ENCODE results near the gene TGFB2. TPM values are rescaled to one million over a fixed set of nuclear protein-coding genes. Genes with fewer than 3 reads are reported as not detected.

Gene TGFB2
- total RNA-seq, 1 experiment from 2014 or later, result not detected

DNA sequence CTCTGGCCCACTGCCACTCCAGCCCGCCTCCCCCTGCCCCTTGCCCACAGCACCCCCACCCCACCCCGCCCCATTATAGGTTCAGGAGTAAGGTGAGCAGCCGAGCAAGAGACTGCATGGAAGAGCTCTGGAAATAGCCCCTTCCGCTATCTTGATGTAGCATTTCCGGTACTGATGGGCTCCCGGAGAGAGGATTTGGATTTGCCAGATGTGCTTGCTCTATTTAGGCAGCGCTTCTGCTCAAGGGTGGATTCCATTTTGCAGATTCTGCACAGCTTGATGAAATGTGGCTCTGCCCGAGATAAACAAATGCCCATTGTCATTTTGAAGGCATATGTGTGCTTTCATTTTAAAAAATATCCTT, 6.9 kb downstream of the TGFB2 start:
- no peak overlapping the region for H3K56ac ChIP-seq (ENCODE audit: insufficient read length, low read depth, low read length)
- no peaks in the 10 kb centered on the region for H3K79me2 ChIP-seq (ENCODE audit: insufficient read depth, low read length)
- H2BK15ac ChIP-seq (ENCODE audit: low read depth, low read length), result no peak overlapping the region
- TF ChIP-seq, protein P1, sequence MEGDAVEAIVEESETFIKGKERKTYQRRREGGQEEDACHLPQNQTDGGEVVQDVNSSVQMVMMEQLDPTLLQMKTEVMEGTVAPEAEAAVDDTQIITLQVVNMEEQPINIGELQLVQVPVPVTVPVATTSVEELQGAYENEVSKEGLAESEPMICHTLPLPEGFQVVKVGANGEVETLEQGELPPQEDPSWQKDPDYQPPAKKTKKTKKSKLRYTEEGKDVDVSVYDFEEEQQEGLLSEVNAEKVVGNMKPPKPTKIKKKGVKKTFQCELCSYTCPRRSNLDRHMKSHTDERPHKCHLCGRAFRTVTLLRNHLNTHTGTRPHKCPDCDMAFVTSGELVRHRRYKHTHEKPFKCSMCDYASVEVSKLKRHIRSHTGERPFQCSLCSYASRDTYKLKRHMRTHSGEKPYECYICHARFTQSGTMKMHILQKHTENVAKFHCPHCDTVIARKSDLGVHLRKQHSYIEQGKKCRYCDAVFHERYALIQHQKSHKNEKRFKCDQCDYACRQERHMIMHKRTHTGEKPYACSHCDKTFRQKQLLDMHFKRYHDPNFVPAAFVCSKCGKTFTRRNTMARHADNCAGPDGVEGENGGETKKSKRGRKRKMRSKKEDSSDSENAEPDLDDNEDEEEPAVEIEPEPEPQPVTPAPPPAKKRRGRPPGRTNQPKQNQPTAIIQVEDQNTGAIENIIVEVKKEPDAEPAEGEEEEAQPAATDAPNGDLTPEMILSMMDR (conservative IDR thresholded peaks at IDR 0.05), result no peak
- H2BK5ac ChIP-seq (ENCODE audit: insufficient read length, low read length), result no peak overlapping the region
- H3K9ac ChIP-seq (ENCODE audit: extremely low read depth, insufficient read length, low read length), result no peak overlapping the region
- no CpG with 5 or more reads among the region's 8 CpGs for WGBS (ENCODE audit: extremely low coverage, insufficient read length, low lambda C conversion rate)
- no peak overlapping the region for H4K8ac ChIP-seq (replicated peaks; ENCODE audit: insufficient read length, low read depth, low read length)
- no peak for DNase-seq
- H3K14ac ChIP-seq (ENCODE audit: insufficient read depth, low read length), result no peak overlapping the region
- H3T11ph ChIP-seq (ENCODE audit: low read length), result no peak overlapping the region
- no peaks in the 10 kb centered on the region; the same call in 1 of the 2 replicates for H3K27me3 Mint-ChIP-seq (ENCODE audit: low read depth)
- no peak overlapping the region for H3K4me3 Mint-ChIP-seq
- H3K27me3 ChIP-seq (ENCODE audit: insufficient read depth, low read length), result no peaks in the 10 kb centered on the region
- no peaks in the 10 kb centered on the region for H4K20me1 ChIP-seq (ENCODE audit: control insufficient read depth, insufficient read depth, insufficient read length)
- no peak overlapping the region for H2BK12ac ChIP-seq (ENCODE audit: insufficient read length, low read depth, low read length)
- H3K23ac ChIP-seq (ENCODE audit: insufficient read length, low read depth, low read length), result no peak overlapping the region
- no peaks in the 10 kb centered on the region for H3K9me3 ChIP-seq (ENCODE audit: control insufficient read depth, low read depth, low read length)
- H2BK120ac ChIP-seq (ENCODE audit: low read depth, low read length, poor library complexity, severe bottlenecking), result no peak overlapping the region
- H2AFZ ChIP-seq (ENCODE audit: low read length), result no peak overlapping the region
- H3K4me1 Mint-ChIP-seq, result peaks cover 23 to 30% of the 10 kb centered on the region in 2 experiments
- H3K36me3 Mint-ChIP-seq (ENCODE audit: insufficient read depth in 1 of 3, low read depth in 3 of 3), result no peaks in the 10 kb centered on the region
- H2BK20ac ChIP-seq (ENCODE audit: low read depth, low read length, poor library complexity, severe bottlenecking), result no peak overlapping the region
- no peak overlapping the region for H2AK5ac ChIP-seq (ENCODE audit: insufficient read length, low read length)
- peaks cover 5% of the 10 kb centered on the region for H3K23me2 ChIP-seq (ENCODE audit: insufficient read length, low read depth, low read length, poor library complexity, severe bottlenecking)
- no peak overlapping the region for H4K91ac ChIP-seq (ENCODE audit: insufficient read length, low read depth, low read length)
- H3K4me1 ChIP-seq (ENCODE audit: insufficient read depth, low read length), result no peaks in the 10 kb centered on the region
- no peak overlapping the region for H3K4me2 ChIP-seq (ENCODE audit: insufficient read depth, insufficient read length, low read length)
- H3K27ac ChIP-seq (ENCODE audit: insufficient read length, low read depth, low read length), result no peak overlapping the region
- no peak overlapping the region for H4K5ac ChIP-seq (ENCODE audit: insufficient read length, low read depth, low read length)
- no peak overlapping the region for H3K27ac Mint-ChIP-seq
- H3K79me1 ChIP-seq (ENCODE audit: insufficient read depth, low read depth, low read length, poor library complexity, severe bottlenecking), result no peaks in the 10 kb centered on the region
- H3K9me3 Mint-ChIP-seq, result no peaks in the 10 kb centered on the region
- H3K4ac ChIP-seq (ENCODE audit: low read depth, low read length), result no peak overlapping the region
- no peak overlapping the region for H3K18ac ChIP-seq (ENCODE audit: insufficient read length, low read depth, low read length)
